ENCODE data around the gene FAM163B.

The FAM163B gene

DNA sequence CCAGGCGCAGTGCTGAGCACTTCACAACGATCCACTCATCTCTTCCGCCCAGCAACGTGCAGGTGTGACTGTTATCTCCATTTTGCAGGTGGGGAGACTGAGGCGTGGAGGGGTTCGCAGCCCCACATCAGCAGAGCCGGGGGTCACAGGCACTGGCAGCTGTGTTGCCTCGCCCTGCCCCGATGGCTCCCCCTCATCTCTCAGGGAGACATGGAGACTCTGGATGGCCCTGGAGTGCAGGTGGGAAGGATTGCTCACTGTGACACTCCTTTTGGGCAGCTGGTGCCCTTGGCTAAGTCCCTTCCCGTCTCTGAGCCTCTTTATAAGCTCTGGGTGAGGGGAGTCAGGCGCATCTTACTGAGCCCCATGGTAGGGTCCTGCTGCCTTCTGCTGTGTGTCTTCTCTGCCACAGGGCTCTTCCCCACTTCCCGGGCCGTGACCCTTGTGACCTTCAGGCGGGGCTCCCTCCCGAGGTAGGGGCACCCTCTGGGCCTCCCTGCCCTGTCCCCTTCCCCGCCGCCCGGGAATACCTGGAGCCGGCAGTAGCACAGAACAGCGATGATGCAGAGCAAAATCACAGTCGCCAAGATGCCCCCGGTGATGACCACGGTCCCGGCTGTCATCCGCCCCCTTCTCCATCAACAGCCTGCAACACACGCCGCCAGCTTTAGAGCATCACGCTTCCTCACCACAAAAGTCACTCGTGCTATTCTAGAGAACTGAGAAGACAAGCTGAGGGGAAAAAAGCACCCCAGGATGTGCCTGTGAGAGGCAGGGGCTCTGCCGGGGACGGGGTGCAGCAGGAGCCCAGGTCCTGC lies 29.4 kb downstream of the FAM163B start:
- no peaks in the 10 kb centered on the region for H3K9me2 ChIP-seq (replicated peaks; ENCODE audit: control insufficient read depth, low read length)
- H3K4me3 ChIP-seq (ENCODE audit: low read length): no peak overlapping the region
- H3K27ac ChIP-seq (ENCODE audit: low read depth, low read length): peak overlapping the region; percentile 12; the same call in 1 of the 2 replicates

GRCh38 chr9:133578524-133579441 lies 30.4 kb downstream of the FAM163B start:
- H3K9me3 ChIP-seq (ENCODE audit: control insufficient read depth, insufficient read depth, low read length): no peaks in the 10 kb centered on the region
- no peaks in the 10 kb centered on the region for H3K9me2 ChIP-seq (replicated peaks; ENCODE audit: control insufficient read depth, low read length)
- no peak overlapping the region for H3K27ac ChIP-seq (ENCODE audit: low read depth, low read length)
- peak overlapping the region; percentile 3; the same call in 1 of the 2 replicates for H3K4me2 ChIP-seq (ENCODE audit: low read length)
- peaks cover 58% of the 10 kb centered on the region for H3K4me1 ChIP-seq (ENCODE audit: control insufficient read depth, low read length)
- no peak for TF ChIP-seq EZH2phosphoT487 (IDR thresholded peaks at IDR 0.05; ENCODE audit: borderline replicate concordance, low read length)
- no peak for TF ChIP-seq CTCF (IDR thresholded peaks at IDR 0.05; ENCODE audit: low read depth, low read length, poor library complexity, severe bottlenecking)
- H3K4me3 ChIP-seq (ENCODE audit: low read length): no peak overlapping the region
- peaks cover 32% of the 10 kb centered on the region for H3K27me3 ChIP-seq (ENCODE audit: control insufficient read depth, low read length)
- H3K36me3 ChIP-seq (ENCODE audit: control insufficient read depth, low read length): no peaks in the 10 kb centered on the region
- peaks cover 10% of the 10 kb centered on the region for H3F3A ChIP-seq (ENCODE audit: control insufficient read depth, insufficient read depth)
- no peaks in the 10 kb centered on the region for H4K20me1 ChIP-seq (ENCODE audit: control insufficient read depth, insufficient read depth, low read depth, low read length)
- no peaks in the 10 kb centered on the region for H3K79me2 ChIP-seq (ENCODE audit: control insufficient read depth, low read length)

More for the DNA sequence above, 29.4 kb downstream of the FAM163B start:
- H3K36me3 ChIP-seq (ENCODE audit: control insufficient read depth, low read length): no peaks in the 10 kb centered on the region
- no peaks in the 10 kb centered on the region for H3K79me2 ChIP-seq (ENCODE audit: control insufficient read depth, low read length)
- no peaks in the 10 kb centered on the region for H3K9me3 ChIP-seq (ENCODE audit: control insufficient read depth, insufficient read depth, low read length)
- no peaks in the 10 kb centered on the region for H4K20me1 ChIP-seq (ENCODE audit: control insufficient read depth, insufficient read depth, low read depth, low read length)
- peak overlapping the region; percentile 3; the same call in 1 of the 2 replicates for H3K4me2 ChIP-seq (ENCODE audit: low read length)
- H3K27me3 ChIP-seq (ENCODE audit: control insufficient read depth, low read length): peaks cover 34% of the 10 kb centered on the region
- H3K4me1 ChIP-seq (ENCODE audit: control insufficient read depth, low read length): peaks cover 69% of the 10 kb centered on the region
- peaks cover 10% of the 10 kb centered on the region for H3F3A ChIP-seq (ENCODE audit: control insufficient read depth, insufficient read depth)
- TF ChIP-seq CTCF (IDR thresholded peaks at IDR 0.05; ENCODE audit: low read depth, low read length, poor library complexity, severe bottlenecking): no peak
- TF ChIP-seq EZH2phosphoT487 (IDR thresholded peaks at IDR 0.05; ENCODE audit: borderline replicate concordance, low read length): no peak

DNA sequence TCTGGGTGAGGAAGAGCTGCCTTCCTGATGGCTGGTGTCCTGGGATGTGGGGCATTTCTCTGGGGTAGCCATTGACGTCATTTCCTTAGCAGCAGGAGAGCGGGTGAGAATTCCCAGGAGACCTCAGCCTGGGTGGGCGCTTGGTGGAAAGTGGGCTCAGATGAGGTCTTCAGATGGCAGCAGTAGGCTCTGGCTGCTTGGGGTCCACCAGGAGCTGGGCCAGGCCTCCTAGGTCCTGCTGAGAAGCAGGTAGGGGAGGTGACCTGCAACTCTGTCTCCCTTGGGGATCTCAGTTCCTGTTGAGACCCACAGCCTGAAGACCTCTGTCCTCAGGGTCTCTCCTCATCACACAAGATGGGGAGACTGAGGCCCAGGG lies 31.5 kb downstream of the FAM163B start:
- H3K27me3 ChIP-seq (ENCODE audit: control insufficient read depth, low read length): peaks cover 32% of the 10 kb centered on the region

More for the DNA sequence above, 31.5 kb downstream of the FAM163B start:
- no peaks in the 10 kb centered on the region for H3K9me3 ChIP-seq (ENCODE audit: control insufficient read depth, insufficient read depth, low read length)
- no peaks in the 10 kb centered on the region for H4K20me1 ChIP-seq (ENCODE audit: control insufficient read depth, insufficient read depth, low read depth, low read length)
- H3F3A ChIP-seq (ENCODE audit: control insufficient read depth, insufficient read depth): peaks cover 10% of the 10 kb centered on the region
- no peak overlapping the region for H3K4me2 ChIP-seq (ENCODE audit: low read length)
- H3K4me1 ChIP-seq (ENCODE audit: control insufficient read depth, low read length): peaks cover 55% of the 10 kb centered on the region
- no peaks in the 10 kb centered on the region for H3K36me3 ChIP-seq (ENCODE audit: control insufficient read depth, low read length)
- H3K4me3 ChIP-seq (ENCODE audit: low read length): no peak overlapping the region
- H3K79me2 ChIP-seq (ENCODE audit: control insufficient read depth, low read length): no peaks in the 10 kb centered on the region
- no peak overlapping the region for H3K27ac ChIP-seq (ENCODE audit: low read depth, low read length)
- no peaks in the 10 kb centered on the region for H3K9me2 ChIP-seq (replicated peaks; ENCODE audit: control insufficient read depth, low read length)
- TF ChIP-seq EZH2phosphoT487 (IDR thresholded peaks at IDR 0.05; ENCODE audit: borderline replicate concordance, low read length) (no peak), CTCF (IDR thresholded peaks at IDR 0.05; ENCODE audit: low read depth, low read length, poor library complexity, severe bottlenecking) (no peak)

Data from DOHH2 (cell line).